ENCODE results near the gene ZBTB21. TPM values are rescaled to one million over a fixed set of nuclear protein-coding genes. Genes with fewer than 3 reads are reported as not detected.

ZBTB21 gene
- total and polyA plus RNA-seq, 8 donors: 1.9 to 18.7 (median 4.8) TPM

- H3K9me3 ChIP-seq: no peaks in the 10 kb centered on the region
- WGBS, 5 donors: 81 to 90% (median 82%) methylated on average over 4 of the region's 4 CpGs
- H3K4me3 ChIP-seq: no peak overlapping the region
- no peak for DNase-seq
- intact Hi-C loops (cut with DNase I; ENCODE audit: low total_unique reads): no loop called here
- no peak for TF ChIP-seq EP300 (IDR thresholded peaks at IDR 0.05)
- TF ChIP-seq POLR2AphosphoS5 (IDR thresholded peaks at IDR 0.05): no peak
- no peak for TF ChIP-seq CTCF (IDR thresholded peaks at IDR 0.05)
- no peak for TF ChIP-seq POLR2A (IDR thresholded peaks at IDR 0.05)
- H3K4me1 ChIP-seq: no peaks in the 10 kb centered on the region
- no peak overlapping the region for H3K27ac ChIP-seq
- no peaks in the 10 kb centered on the region for H3K36me3 ChIP-seq
- no peaks in the 10 kb centered on the region for H3K27me3 ChIP-seq
Observed at GRCh38 chr21:42030311-42030710, 20.2 kb upstream of the ZBTB21 start.

- H3K4me1 ChIP-seq: no peaks in the 10 kb centered on the region
- intact Hi-C loops (cut with DNase I; ENCODE audit: low total_unique reads): no loop called here
- TF ChIP-seq POLR2AphosphoS5 (IDR thresholded peaks at IDR 0.05) (no peak), CTCF (IDR thresholded peaks at IDR 0.05) (no peak), POLR2A (IDR thresholded peaks at IDR 0.05) (no peak), EP300 (IDR thresholded peaks at IDR 0.05) (no peak)
- H3K27ac ChIP-seq: no peak overlapping the region
- DNase-seq: peak in 1 of 2 donors; percentile 48
- no peaks in the 10 kb centered on the region for H3K9me3 ChIP-seq
- H3K27me3 ChIP-seq: no peaks in the 10 kb centered on the region
- no peak overlapping the region for H3K4me3 ChIP-seq
- WGBS, 5 donors: 48 to 71% (median 61%) methylated on average over 9 of the region's 9 CpGs
- no peaks in the 10 kb centered on the region for H3K36me3 ChIP-seq
Observed at GRCh38 chr21:42028766-42029425, 18.7 kb upstream of the ZBTB21 start.

GRCh38 chr21:42027822-42028765, 17.9 kb upstream of the ZBTB21 start:
- no peak overlapping the region for H3K27ac ChIP-seq
- DNase-seq: no peak
- 80 to 92% (median 88%) methylated on average over 26 of the region's 26 CpGs for WGBS, 5 donors
- no peaks in the 10 kb centered on the region for H3K27me3 ChIP-seq
- no peaks in the 10 kb centered on the region for H3K9me3 ChIP-seq
- TF ChIP-seq CTCF (IDR thresholded peaks at IDR 0.05) (no peak), EP300 (IDR thresholded peaks at IDR 0.05) (no peak), POLR2AphosphoS5 (IDR thresholded peaks at IDR 0.05) (no peak), POLR2A (IDR thresholded peaks at IDR 0.05) (no peak)
- no peaks in the 10 kb centered on the region for H3K4me1 ChIP-seq
- H3K4me3 ChIP-seq: no peak overlapping the region
- intact Hi-C loops (cut with DNase I; ENCODE audit: low total_unique reads): no loop called here
- H3K36me3 ChIP-seq: no peaks in the 10 kb centered on the region

GRCh38 chr21:42027085-42027821, 17.1 kb upstream of the ZBTB21 start:
- intact Hi-C loops (cut with DNase I; ENCODE audit: low total_unique reads): no loop called here
- WGBS, 5 donors: 89 to 97% (median 89%) methylated on average over 6 of the region's 6 CpGs
- no peak overlapping the region for H3K4me3 ChIP-seq
- no peak overlapping the region for H3K27ac ChIP-seq
- no peaks in the 10 kb centered on the region for H3K9me3 ChIP-seq
- H3K36me3 ChIP-seq: no peaks in the 10 kb centered on the region
- no peak for DNase-seq
- TF ChIP-seq EP300 (IDR thresholded peaks at IDR 0.05): no peak
- TF ChIP-seq POLR2A (IDR thresholded peaks at IDR 0.05): no peak
- no peak for TF ChIP-seq POLR2AphosphoS5 (IDR thresholded peaks at IDR 0.05)
- no peak for TF ChIP-seq CTCF (IDR thresholded peaks at IDR 0.05)
- H3K27me3 ChIP-seq: peaks cover 0 to 4% (median 0%) of the 10 kb centered on the region in 3 donors
- no peaks in the 10 kb centered on the region for H3K4me1 ChIP-seq

All from stomach (tissue), 9 donors.